Neuronal stem cell (in vitro differentiated cells): ENCODE measurements around the gene CELA1.

Experiments
- DNase-seq: peaks from one replicate; pipeline ENCODE4 v3.0.0-alpha.2; 2013; ENCODE audit warnings: low spot score
- H2AFZ ChIP-seq: one replicate; pipeline ENCODE4 v1.6.1; 2013; ENCODE audit warnings: mild to moderate bottlenecking, low read length, inconsistent platforms
- H2AK5ac ChIP-seq: 2 replicates; pipeline ENCODE4 v1.6.1; 2013; ENCODE audit warnings: low read depth, mild to moderate bottlenecking, inconsistent platforms, low read length, moderate library complexity, mixed read lengths
- H2BK120ac ChIP-seq: 2 replicates; pipeline ENCODE4 v1.6.1; 2013; ENCODE audit warnings: low read depth, mild to moderate bottlenecking, inconsistent platforms, low read length, moderate library complexity, mixed read lengths
- H2BK12ac ChIP-seq: one replicate; pipeline ENCODE4 v1.6.1; 2013; ENCODE audit warnings: low read length, inconsistent platforms
- H2BK15ac ChIP-seq: 2 replicates; pipeline ENCODE4 v1.6.1; 2013; ENCODE audit warnings: mild to moderate bottlenecking, low read length, inconsistent platforms, mixed read lengths
- H2BK5ac ChIP-seq: one replicate; pipeline ENCODE4 v1.6.1; 2013; ENCODE audit warnings: inconsistent platforms, mild to moderate bottlenecking, low read length, moderate library complexity
- H3K14ac ChIP-seq: one replicate; pipeline ENCODE4 v1.6.1; 2013; ENCODE audit warnings: low read length, inconsistent platforms
- H3K18ac ChIP-seq: 2 replicates; pipeline ENCODE4 v1.6.1; 2013; ENCODE audit warnings: low read length, inconsistent platforms
- H3K23ac ChIP-seq: 2 replicates; pipeline ENCODE4 v1.6.1; 2013; ENCODE audit warnings: low read depth, mild to moderate bottlenecking, mixed read lengths, low read length, inconsistent platforms; ENCODE audit not compliant: poor library complexity
- H3K27ac ChIP-seq: replicated peaks from 3 replicates; pipeline ENCODE4 v1.5.1; 2013; ENCODE audit warnings: low read length, inconsistent platforms
- H3K27me3 ChIP-seq, 3 experiments: 2 replicates each; pipeline ENCODE4 v1.6.1; 2013; ENCODE audit warnings: low read length in 3 of 3, mild to moderate bottlenecking in 2 of 3, inconsistent platforms in 1 of 3, low read depth in 1 of 3, mixed read lengths in 1 of 3, moderate library complexity in 1 of 3; ENCODE audit not compliant: control insufficient read depth in 3 of 3, insufficient read depth in 3 of 3
- H3K36me3 ChIP-seq, 2 donors: replicated peaks in 1 of 2; 2 replicates each; pipeline ENCODE4 v1.6.1; 2013; ENCODE audit warnings: low read length in 2 of 2; ENCODE audit not compliant: control insufficient read depth in 2 of 2, insufficient read depth in 2 of 2
- H3K4ac ChIP-seq: 2 replicates; pipeline ENCODE4 v1.6.1; 2013; ENCODE audit warnings: inconsistent platforms, mild to moderate bottlenecking, low read length, moderate library complexity
- H3K4me1 ChIP-seq, 2 donors: 1 replicate in 1 of 2; 2 replicates in 1 of 2; pipeline ENCODE4 v1.6.1; 2013; ENCODE audit warnings: low read length in 2 of 2, low read depth in 1 of 2; ENCODE audit not compliant: control insufficient read depth in 2 of 2, insufficient read depth in 1 of 2
- H3K4me2 ChIP-seq: one replicate; pipeline ENCODE4 v1.6.1; 2013; ENCODE audit warnings: mild to moderate bottlenecking, low read length, inconsistent platforms; ENCODE audit not compliant: insufficient read depth, poor library complexity, severe bottlenecking
- H3K4me3 ChIP-seq, 2 donors: 2 replicates each; pipeline ENCODE4 v1.5.1; 2013; ENCODE audit warnings: low read length in 2 of 2, mild to moderate bottlenecking in 2 of 2, inconsistent platforms in 1 of 2, moderate library complexity in 1 of 2
- H3K79me1 ChIP-seq: one replicate; pipeline ENCODE4 v1.6.1; 2013; ENCODE audit warnings: low read depth, mild to moderate bottlenecking, inconsistent platforms, low read length, moderate library complexity
- H3K9ac ChIP-seq: one replicate; pipeline ENCODE4 v1.6.1; 2013; ENCODE audit warnings: mild to moderate bottlenecking, low read depth, low read length, inconsistent platforms; ENCODE audit not compliant: poor library complexity
- H3K9me3 ChIP-seq, 2 donors: replicated peaks in 1 of 2; 2 replicates each; pipeline versions ENCODE3 to v1.6.1; 2013; ENCODE audit warnings: low read length in 2 of 2, mild to moderate bottlenecking in 2 of 2, inconsistent platforms in 1 of 2, low read depth in 1 of 2, mixed read lengths in 1 of 2, moderate library complexity in 1 of 2; ENCODE audit not compliant: control insufficient read depth in 2 of 2, insufficient read depth in 1 of 2
- H4K8ac ChIP-seq: one replicate; pipeline ENCODE4 v1.6.1; 2013; ENCODE audit warnings: low read depth, mild to moderate bottlenecking, inconsistent platforms, low read length, moderate library complexity
- H4K91ac ChIP-seq: one replicate; pipeline ENCODE4 v1.6.1; 2013; ENCODE audit warnings: low read length, low read depth, mild to moderate bottlenecking, inconsistent platforms; ENCODE audit not compliant: poor library complexity
- WGBS, 2 donors: extraction: QIAGEN DNeasy Blood & Tissue Kit; methylation state at CpG; one replicate each; pipeline ENCODE4 v1.1.7; 2013; ENCODE audit warnings: missing lambda C conversion rate in 2 of 2, mixed read lengths in 1 of 2; ENCODE audit not compliant: insufficient read length in 2 of 2, insufficient replicate concordance in 1 of 2; ENCODE audit errors: extremely low coverage in 2 of 2; 5-methylcytosine and 5-hydroxymethylcytosine counted together

The CELA1 gene

DNA sequence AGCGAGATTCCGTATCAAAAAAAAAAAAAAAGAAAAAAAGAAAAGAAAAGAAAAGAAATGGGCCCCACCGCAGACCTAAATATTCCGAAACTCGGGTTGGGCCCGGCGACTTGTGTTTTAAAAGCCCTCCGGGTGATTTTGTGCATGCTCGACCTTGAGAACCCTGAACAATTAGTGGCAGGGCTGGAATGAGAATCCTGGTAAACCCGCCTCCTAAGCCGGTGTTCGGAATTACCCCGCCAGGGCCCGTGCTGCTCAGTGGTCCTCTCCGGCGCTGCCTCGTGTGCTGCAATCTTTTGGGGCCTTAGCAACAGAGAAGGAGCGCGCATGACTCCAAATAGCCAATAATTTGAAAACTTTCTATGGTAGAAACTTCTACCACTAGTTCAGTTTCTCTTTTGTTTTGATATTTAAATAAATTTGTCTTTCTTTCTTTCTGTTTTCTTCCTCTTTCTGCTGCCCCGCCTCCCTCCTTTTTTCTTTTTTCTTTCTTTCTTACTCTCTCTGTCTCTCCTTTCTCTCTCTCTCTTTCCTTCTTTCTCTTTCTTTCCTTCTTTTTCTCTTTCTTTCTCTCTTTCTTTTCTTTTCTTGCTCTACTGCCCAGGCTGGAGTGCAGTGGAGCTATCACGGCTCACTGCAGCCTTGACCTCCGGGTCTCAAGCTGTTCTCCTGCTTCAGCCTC lies 46.2 kb upstream of the CELA1 start:
- H3K79me1 ChIP-seq = no peaks in the 10 kb centered on the region
- no peak overlapping the region for H4K91ac ChIP-seq
- H3K4me1 ChIP-seq = peaks cover 3 to 11% of the 10 kb centered on the region in 2 donors
- no peaks in the 10 kb centered on the region for H3K36me3 ChIP-seq
- no peak overlapping the region for H3K14ac ChIP-seq
- H3K4me3 ChIP-seq = no peak overlapping the region
- H2AFZ ChIP-seq = no peak overlapping the region
- H3K9me3 ChIP-seq = peaks cover 2 to 5% of the 10 kb centered on the region in 2 donors
- no peak overlapping the region for H4K8ac ChIP-seq
- no peak overlapping the region for H3K4ac ChIP-seq
- DNase-seq = peak; percentile 24
- H3K9ac ChIP-seq = no peak overlapping the region
- H3K4me2 ChIP-seq = peak overlapping the region; percentile 46
- H2BK120ac ChIP-seq = no peak overlapping the region
- H2BK15ac ChIP-seq = no peak overlapping the region
- no CpG with 5 or more reads among the region's 22 CpGs for WGBS, 2 donors
- no peak overlapping the region for H2BK12ac ChIP-seq
- no peak overlapping the region for H2AK5ac ChIP-seq
- H3K23ac ChIP-seq = no peak overlapping the region
- H3K27ac ChIP-seq = no peak overlapping the region
- H3K27me3 ChIP-seq = peaks cover 7 to 80% (median 50%) of the 10 kb centered on the region in 3 experiments
- H3K18ac ChIP-seq = no peak overlapping the region
- H2BK5ac ChIP-seq = no peak overlapping the region

DNA sequence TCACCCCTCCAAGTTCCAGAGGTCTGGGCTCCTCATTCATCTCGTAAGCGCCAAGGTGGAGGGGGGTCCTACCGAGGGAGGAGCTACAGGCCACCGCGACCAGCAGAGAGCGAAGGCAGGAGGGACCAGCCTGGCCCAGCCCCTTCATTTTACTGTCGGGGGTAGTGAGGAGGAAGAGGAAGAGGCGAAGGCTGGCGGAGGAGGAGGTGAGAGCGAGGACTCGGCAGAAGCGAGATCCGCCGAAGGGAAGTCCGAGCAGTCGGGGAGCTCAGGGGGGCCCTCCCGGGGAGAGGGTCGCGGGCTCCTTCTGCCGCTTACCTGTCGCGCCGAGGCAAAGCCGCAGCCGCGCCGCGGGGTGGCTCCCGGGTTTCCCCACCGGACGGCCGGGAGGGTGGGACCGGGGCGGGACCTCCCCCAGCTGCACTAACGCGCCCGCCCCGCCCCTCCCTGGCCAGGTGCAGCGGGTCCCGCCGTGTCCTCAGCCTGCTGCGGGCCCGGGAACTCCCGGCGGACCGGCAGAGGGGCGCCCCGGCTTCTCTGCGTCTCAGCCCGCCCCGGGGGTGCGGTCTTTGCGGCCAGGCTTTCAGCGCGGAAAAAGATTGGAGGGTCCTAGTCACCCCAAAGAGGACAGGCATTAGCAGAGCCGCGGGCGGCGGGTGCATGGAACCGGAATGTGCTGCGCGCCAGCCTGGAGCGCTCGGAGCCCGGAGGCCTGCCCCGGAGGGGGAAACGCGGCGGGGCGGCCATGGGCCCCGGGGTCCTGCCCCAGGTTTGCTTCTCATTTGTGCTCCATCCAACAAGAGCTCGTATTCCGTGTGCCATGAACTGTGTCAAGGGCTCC lies 45.0 kb upstream of the CELA1 start, which contains the start of gene GALNT6:
Gene GALNT6 (minus strand): TSS at position 124 of the 841 bp plus-strand sequence. CDS start 11,625 bp downstream, outside the sequence.
- Histone ChIP-seq H3K23ac (peak within 1 kb of the TSS; percentile 22), H3K9ac (no peak within 1 kb of the TSS), H2BK120ac (no peak within 1 kb of the TSS), H3K4me1 (peaks cover 3 to 11% of the 10 kb centered on the region in 2 donors), H3K79me1 (no peaks in the 10 kb centered on the region), H3K27me3 (peaks cover 7 to 87% (median 50%) of the 10 kb centered on the region in 3 experiments), H3K4me3 (peak within 1 kb of the TSS; percentile 30 to 80), H3K14ac (peak within 1 kb of the TSS; percentile 12), H4K91ac (no peak within 1 kb of the TSS), H3K4me2 (peak within 1 kb of the TSS; percentile 89), H3K27ac (no peak within 1 kb of the TSS), H2BK5ac (no peak within 1 kb of the TSS), H4K8ac (no peak within 1 kb of the TSS), H2AK5ac (no peak within 1 kb of the TSS), H2BK15ac (peak within 1 kb of the TSS; percentile 31), H3K9me3 (peaks cover 2 to 5% of the 10 kb centered on the region in 2 donors), H3K4ac (no peak within 1 kb of the TSS), H2AFZ (peak within 1 kb of the TSS; percentile 83), H2BK12ac (no peak within 1 kb of the TSS), H3K36me3 (no peaks in the 10 kb centered on the region), H3K18ac (peak within 1 kb of the TSS; percentile 39)
- no CpG with 5 or more reads among the region's 73 CpGs for WGBS, 2 donors
- peak; percentile 21 for DNase-seq

DNA sequence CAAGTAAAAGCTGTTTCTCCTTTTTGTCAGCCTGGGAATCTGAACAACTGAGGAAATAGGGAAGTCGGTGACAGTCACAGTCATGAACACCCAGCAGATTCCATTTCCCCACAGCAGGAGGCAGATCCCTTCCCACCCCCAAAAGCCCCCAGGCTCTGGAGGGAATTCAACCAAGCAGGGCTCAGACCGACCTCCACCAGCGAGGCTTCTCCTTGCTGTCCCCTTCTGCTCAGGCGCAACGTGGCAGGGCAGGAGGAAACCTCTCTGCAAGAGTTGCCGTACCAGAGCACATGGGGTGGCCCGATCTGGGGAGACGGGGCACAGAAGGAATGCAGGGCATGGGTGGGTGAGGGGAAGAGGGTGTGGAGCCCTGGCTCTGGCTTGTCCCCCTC lies 44.4 kb upstream of the CELA1 start:
- Histone ChIP-seq H3K23ac (peak overlapping the region; percentile 22), H3K4me2 (peak overlapping the region; percentile 89), H2AFZ (peak overlapping the region; percentile 83), H4K91ac (no peak overlapping the region), H3K4me1 (peaks cover 3 to 11% of the 10 kb centered on the region in 2 donors), H3K27ac (no peak overlapping the region), H3K18ac (peak overlapping the region; percentile 12), H3K9ac (no peak overlapping the region), H3K27me3 (peaks cover 7 to 92% (median 50%) of the 10 kb centered on the region in 3 experiments), H2BK12ac (no peak overlapping the region), H3K4ac (no peak overlapping the region), H3K36me3 (no peaks in the 10 kb centered on the region), H3K9me3 (peaks cover 2 to 5% of the 10 kb centered on the region in 2 donors), H2BK15ac (peak overlapping the region; percentile 31), H2BK5ac (no peak overlapping the region), H3K79me1 (no peaks in the 10 kb centered on the region), H3K14ac (peak overlapping the region; percentile 12), H4K8ac (no peak overlapping the region), H2AK5ac (no peak overlapping the region), H2BK120ac (no peak overlapping the region), H3K4me3 (peak overlapping the region; percentile 30 to 80)
- DNase-seq = peak; percentile 11
- no CpG with 5 or more reads among the region's 8 CpGs for WGBS, 2 donors

DNA sequence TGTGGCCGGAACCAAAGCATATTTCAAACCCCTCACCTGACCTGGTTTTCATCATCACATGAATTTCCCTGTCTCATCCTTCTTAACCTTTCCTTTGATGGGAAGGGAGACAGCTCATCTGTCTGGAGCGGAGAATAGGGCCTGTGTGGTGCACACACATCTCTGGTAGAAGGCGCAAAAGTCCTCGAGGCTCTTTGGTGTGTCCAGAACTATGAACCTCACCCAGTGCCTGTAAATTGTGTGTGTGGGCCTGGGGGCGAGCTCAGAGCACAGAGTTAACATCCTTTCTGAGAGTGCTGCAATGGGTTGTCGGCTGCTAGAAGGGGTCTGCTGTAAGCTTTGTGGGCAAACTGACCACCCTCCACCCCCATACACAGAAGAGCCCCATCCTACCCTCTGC lies 44.0 kb upstream of the CELA1 start:
- H2BK12ac ChIP-seq = no peak overlapping the region
- H3K79me1 ChIP-seq = no peaks in the 10 kb centered on the region
- no peak overlapping the region for H4K91ac ChIP-seq
- no peak overlapping the region for H3K23ac ChIP-seq
- no peak overlapping the region for H4K8ac ChIP-seq
- no peak overlapping the region for H2BK5ac ChIP-seq
- no peak overlapping the region for H3K4me2 ChIP-seq
- WGBS, 2 donors = no CpG with 5 or more reads among the region's 6 CpGs
- H3K36me3 ChIP-seq = no peaks in the 10 kb centered on the region
- peaks cover 3 to 11% of the 10 kb centered on the region in 2 donors for H3K4me1 ChIP-seq
- no peak for DNase-seq
- no peak overlapping the region for H2BK120ac ChIP-seq
- no peak overlapping the region for H2BK15ac ChIP-seq
- H3K14ac ChIP-seq = no peak overlapping the region
- H3K9ac ChIP-seq = no peak overlapping the region
- no peak overlapping the region for H3K4me3 ChIP-seq
- no peak overlapping the region for H3K4ac ChIP-seq
- H2AFZ ChIP-seq = peak overlapping the region; percentile 83
- peaks cover 7 to 94% (median 50%) of the 10 kb centered on the region in 3 experiments for H3K27me3 ChIP-seq
- no peak overlapping the region for H3K18ac ChIP-seq
- peaks cover 2 to 5% of the 10 kb centered on the region in 2 donors for H3K9me3 ChIP-seq
- H3K27ac ChIP-seq = no peak overlapping the region
- H2AK5ac ChIP-seq = no peak overlapping the region
